ENCODE measurements around the gene C10orf62. TPM values are rescaled to one million over a fixed set of nuclear protein-coding genes. Genes with fewer than 3 reads are reported as not detected.

The C10orf62 gene
- total and polyA plus RNA-seq, 2 of the 8 experiments (the other 6 are each of a cell fraction or from before 2014, with no cell fraction given): 0.05 TPM; not detected in 1

DNA sequence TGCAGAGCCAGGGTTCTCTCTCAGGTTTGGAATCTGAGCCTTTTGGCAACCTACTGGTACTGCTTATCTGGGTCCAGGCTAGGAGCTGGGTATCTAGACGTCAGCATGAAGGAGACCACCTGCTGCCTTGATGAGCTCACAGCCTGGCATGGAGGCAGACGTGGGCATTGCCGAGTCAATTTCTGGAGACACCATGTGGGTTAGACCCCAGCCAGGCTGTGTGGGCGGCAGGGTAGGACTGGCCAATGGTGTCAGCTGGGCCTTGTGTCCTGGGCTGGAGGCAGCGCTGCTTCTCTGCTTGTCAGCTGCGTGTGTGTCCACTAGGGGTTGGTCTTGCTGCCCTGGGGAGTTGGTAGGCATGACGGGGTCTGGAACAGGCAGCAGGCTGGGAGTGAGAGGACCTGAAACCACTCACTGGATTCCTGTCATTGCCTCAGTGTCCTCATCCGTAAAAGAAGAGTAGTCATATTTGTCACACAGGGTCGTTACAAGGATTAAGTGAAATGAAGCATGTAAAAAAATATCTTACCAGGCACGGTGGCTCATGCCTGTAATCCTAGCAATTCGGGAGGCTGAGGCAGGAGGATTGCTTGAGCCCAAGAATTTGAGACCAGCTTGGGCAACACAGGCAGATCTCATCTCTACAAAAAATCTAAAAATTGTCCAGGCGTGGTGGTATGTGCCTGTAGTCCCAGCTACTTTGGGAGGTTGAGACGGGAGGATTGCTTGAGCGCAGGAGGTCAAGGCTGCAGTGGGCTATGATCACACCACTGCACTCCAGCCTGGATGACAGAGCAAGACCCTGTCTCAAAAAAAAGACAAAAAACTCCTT, 48.6 kb upstream of the C10orf62 start:
- DNase-seq (ENCODE audit: low read depth in 1 of 2, low spot score in 2 of 2): no peak
- no peak overlapping the region for H3K23ac ChIP-seq (ENCODE audit: insufficient read length)
- no peaks in the 10 kb centered on the region for H3K9me3 ChIP-seq (ENCODE audit: insufficient read depth in 2 of 2, low read depth in 1 of 2, low read length in 1 of 2)
- TF ChIP-seq SRF (IDR thresholded peaks at IDR 0.05; ENCODE audit: low read depth, low read length) (no peak), SP2 (IDR thresholded peaks at IDR 0.05; ENCODE audit: low read length) (no peak), SUZ12 (IDR thresholded peaks at IDR 0.05; ENCODE audit: low read length) (no peak), RAD21 (IDR thresholded peaks at IDR 0.05 in 1 of 2, conservative IDR thresholded peaks at IDR 0.05 in 1 of 2; ENCODE audit: low read depth in 2 of 2, low read length in 2 of 2) (peak; percentile 23 to 45; a peak in 2 of 4 replicates), KDM4A (IDR thresholded peaks at IDR 0.05; ENCODE audit: low read depth, low read length, severe bottlenecking) (no peak)
- TF ChIP-seq, protein P1, sequence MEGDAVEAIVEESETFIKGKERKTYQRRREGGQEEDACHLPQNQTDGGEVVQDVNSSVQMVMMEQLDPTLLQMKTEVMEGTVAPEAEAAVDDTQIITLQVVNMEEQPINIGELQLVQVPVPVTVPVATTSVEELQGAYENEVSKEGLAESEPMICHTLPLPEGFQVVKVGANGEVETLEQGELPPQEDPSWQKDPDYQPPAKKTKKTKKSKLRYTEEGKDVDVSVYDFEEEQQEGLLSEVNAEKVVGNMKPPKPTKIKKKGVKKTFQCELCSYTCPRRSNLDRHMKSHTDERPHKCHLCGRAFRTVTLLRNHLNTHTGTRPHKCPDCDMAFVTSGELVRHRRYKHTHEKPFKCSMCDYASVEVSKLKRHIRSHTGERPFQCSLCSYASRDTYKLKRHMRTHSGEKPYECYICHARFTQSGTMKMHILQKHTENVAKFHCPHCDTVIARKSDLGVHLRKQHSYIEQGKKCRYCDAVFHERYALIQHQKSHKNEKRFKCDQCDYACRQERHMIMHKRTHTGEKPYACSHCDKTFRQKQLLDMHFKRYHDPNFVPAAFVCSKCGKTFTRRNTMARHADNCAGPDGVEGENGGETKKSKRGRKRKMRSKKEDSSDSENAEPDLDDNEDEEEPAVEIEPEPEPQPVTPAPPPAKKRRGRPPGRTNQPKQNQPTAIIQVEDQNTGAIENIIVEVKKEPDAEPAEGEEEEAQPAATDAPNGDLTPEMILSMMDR (IDR thresholded peaks at IDR 0.05; ENCODE audit: control extremely low read depth in 1 of 3, insufficient read depth in 1 of 3, low read depth in 1 of 3, low read length in 3 of 3): peak; percentile 53 to 67 (median 57)
- H3K4ac ChIP-seq (replicated peaks; ENCODE audit: insufficient read length, low read depth, low read length): peak overlapping the region; percentile 88
- peak overlapping the region; percentile 89; the same call in 1 of the 2 replicates for H2BK15ac ChIP-seq (ENCODE audit: low read length)
- peak overlapping the region; percentile 82; the same call in 1 of the 2 replicates for H2BK12ac ChIP-seq (ENCODE audit: low read depth, low read length)
- peaks cover 0 to 6% of the 10 kb centered on the region in 2 experiments; a peak in 1 of 4 replicates for H3K79me2 ChIP-seq (ENCODE audit: control insufficient read depth in 1 of 2, insufficient read depth in 2 of 2, low read length in 2 of 2)
- no peak overlapping the region for H3K4me3 ChIP-seq (ENCODE audit: extremely low read depth in 1 of 4, insufficient read depth in 2 of 4, low read depth in 3 of 4, low read length in 4 of 4)
- H3K79me1 ChIP-seq (ENCODE audit: low read depth, low read length): peaks cover 2% of the 10 kb centered on the region; the same call in 1 of the 2 replicates
- H2AK5ac ChIP-seq (ENCODE audit: low read depth, low read length): no peak overlapping the region
- H4K8ac ChIP-seq (ENCODE audit: extremely low read depth, insufficient read depth, low read length): no peak overlapping the region
- H3K56ac ChIP-seq (replicated peaks; ENCODE audit: insufficient read length, low read depth, low read length): no peak overlapping the region
- POLR2A ChIA-PET (ENCODE audit: partially characterized antibody): interaction anchor here (1.1 to 2.0 kb wide), 5 partner anchors 9 to 86 kb away, joined by 3 to 12 read pairs (median 4); no protein-coding TSS in a partner anchor
- no peak overlapping the region for H3K9ac ChIP-seq (replicated peaks in 1 of 4; ENCODE audit: extremely low read depth in 1 of 4, low read depth in 3 of 4, low read length in 3 of 4)
- peaks cover 0 to 21% (median 8%) of the 10 kb centered on the region in 4 experiments; a peak in 6 of 7 replicates for H3K4me1 ChIP-seq (replicated peaks in 1 of 4; ENCODE audit: control insufficient read depth in 3 of 4, insufficient read depth in 4 of 4, low read length in 3 of 4)
- no peaks in the 10 kb centered on the region for H4K20me1 ChIP-seq (replicated peaks in 1 of 2; ENCODE audit: control insufficient read depth in 1 of 2, insufficient read depth in 2 of 2, low read length in 2 of 2)
- H2BK5ac ChIP-seq (ENCODE audit: low read depth, low read length): peak overlapping the region; percentile 6; the same call in 1 of the 2 replicates
- no peak overlapping the region; the same call in 1 of the 2 replicates for H2BK20ac ChIP-seq (ENCODE audit: low read length)
- no peak overlapping the region for H2AFZ ChIP-seq (ENCODE audit: low read length)
- FAIRE-seq: no peak
- H3K18ac ChIP-seq (ENCODE audit: extremely low read depth, low read length): no peak overlapping the region
- H2BK120ac ChIP-seq (replicated peaks; ENCODE audit: low read depth, low read length): no peak overlapping the region
- H4K91ac ChIP-seq (replicated peaks; ENCODE audit: insufficient read length, low read length): no peak overlapping the region
- CTCF ChIA-PET (ENCODE audit: partially characterized antibody): interaction anchor here (0.8 to 14.7 kb wide), 15 partner anchors 12 to 161 kb away, joined by 3 to 388 read pairs (median 5); partner anchors contain the start of gene ANKRD2
- H3K4me2 ChIP-seq (ENCODE audit: insufficient read depth in 1 of 2, low read depth in 2 of 2, low read length in 2 of 2): no peak overlapping the region
- no peak overlapping the region for H4K5ac ChIP-seq (ENCODE audit: insufficient read length, low read depth, low read length)
- no peak overlapping the region for H3K14ac ChIP-seq (ENCODE audit: insufficient read length)
- H3K23me2 ChIP-seq (ENCODE audit: low read depth, low read length): no peaks in the 10 kb centered on the region
- H3K27me3 ChIP-seq (replicated peaks in 1 of 4; ENCODE audit: control insufficient read depth in 3 of 4, extremely low read depth in 1 of 4, insufficient read depth in 3 of 4, low read length in 3 of 4): no peaks in the 10 kb centered on the region
- no peaks in the 10 kb centered on the region for H3K36me3 ChIP-seq (ENCODE audit: control insufficient read depth in 2 of 4, insufficient read depth in 4 of 4, low read length in 3 of 4)
- 90% methylated on average over 14 of the region's 14 CpGs; no CpG with 5 or more reads in 1 of the 2 experiments for WGBS, 2 experiments (ENCODE audit: extremely low coverage in 1 of 2, insufficient coverage in 1 of 2, insufficient read length in 1 of 2, insufficient replicate concordance in 2 of 2, low coverage in 1 of 2, low lambda C conversion rate in 2 of 2, missing lambda C conversion rate in 1 of 2)
- H3K27ac ChIP-seq (ENCODE audit: low read depth, low read length): no peak overlapping the region
